Keratinocyte (primary cell): ENCODE data around the gene CD300LD.

Source experiments
- CTCF ChIP-seq, 3 experiments: IDR thresholded peaks in 1 of 3; conservative IDR thresholded peaks in 1 of 3; optimal IDR thresholded peaks in 1 of 3; 2 replicates in 2 of 3; 3 replicates in 1 of 3; pipeline versions ENCODE3 to v1.5.1; 2011; ENCODE audit warnings: low read length in 3 of 3, mild to moderate bottlenecking in 3 of 3, moderate library complexity in 2 of 3, control low read depth in 1 of 3, inconsistent platforms in 1 of 3; ENCODE audit not compliant: insufficient read depth in 2 of 3; ENCODE audit errors: extremely low read depth in 1 of 3
- EZH2 ChIP-seq: IDR thresholded peaks from one replicate; pipeline ENCODE4 v1.6.1; 2012; ENCODE audit warnings: inconsistent platforms, mild to moderate bottlenecking, low read length, moderate library complexity

GRCh38 chr17:74604200-74604599, 12.1 kb upstream of the CD300LD start:
- TF ChIP-seq CTCF (optimal IDR thresholded peaks at IDR 0.05 in 1 of 3, IDR thresholded peaks at IDR 0.05 in 1 of 3, conservative IDR thresholded peaks at IDR 0.05 in 1 of 3; ENCODE audit: extremely low read depth in 1 of 3, insufficient read depth in 2 of 3, low read length in 3 of 3): no peak
- TF ChIP-seq EZH2: no peak
